K562 (cell line): ENCODE measurements around the gene NIPSNAP2. TPM values are rescaled to one million over a fixed set of nuclear protein-coding genes. Genes with fewer than 3 reads are reported as not detected.

Source experiments
- ETV5 ChIP-seq: sonication (generic); formaldehyde crosslinking; IDR thresholded peaks from 2 replicates; pipeline ENCODE4 v1.4.0; 2020; ENCODE audit warnings: low read depth, mild to moderate bottlenecking, missing genetic modification reagents
- FOXM1 ChIP-seq, 2 experiments: fragments of 450-650 bp in 1 of 2; sonication (generic) in 1 of 2; formaldehyde crosslinking in 1 of 2; IDR thresholded peaks; 2 replicates each; pipeline versions ENCODE4 v1.6.1 to v1.9.0; 2017 to 2022; ENCODE audit warnings: low read depth in 2 of 2, mild to moderate bottlenecking in 2 of 2, missing genetic modification reagents in 1 of 2, moderate library complexity in 1 of 2
- MTA3 ChIP-seq: fragments of 450-650 bp; formaldehyde crosslinking; IDR thresholded peaks from 2 replicates; pipeline ENCODE4 v1.6.1; 2017; ENCODE audit warnings: mild to moderate bottlenecking, borderline replicate concordance
- PHB ChIP-seq: fragments of 250-450 bp; sonication (Bioruptor Pico); IDR thresholded peaks from 2 replicates; pipeline ENCODE4 v1.5.0; 2021
- PRMT5 ChIP-seq: sonication (generic); formaldehyde crosslinking; IDR thresholded peaks from 2 replicates; pipeline ENCODE4 v1.5.0; 2020; ENCODE audit warnings: missing genetic modification reagents
- SFPQ ChIP-seq: fragments of 200-400 bp; formaldehyde crosslinking; IDR thresholded peaks from 2 replicates; pipeline ENCODE4 v1.6.1; 2017; ENCODE audit warnings: mild to moderate bottlenecking, low read depth, low read length, moderate library complexity
- ZNF3 ChIP-seq: fragments of 250-450 bp; sonication (Bioruptor Pico); IDR thresholded peaks from 2 replicates; pipeline ENCODE4 v1.5.0; 2021; ENCODE audit warnings: mild to moderate bottlenecking, moderate library complexity
- ZNF512 ChIP-seq: IDR thresholded peaks from 2 replicates; pipeline ENCODE4 v1.6.1; 2016; ENCODE audit warnings: missing genetic modification characterization, missing compliant biosample characterization
- polyA plus RNA-seq, 8 experiments: library from polyadenylated mRNA; depleted of rRNA in 4 of 8; stranded (reverse) in 5 of 8; unstranded in 3 of 8; fragments of >200 nt; fragmentation: Nextera tagmentation in 2 of 8; fragmentation: Illumina TruSeq in 1 of 8; extraction: Ambion mirVana in 2 of 8; extraction: Trizol in 1 of 8; gene quantifications; 2 replicates each; pipeline versions ENCODE4 v1.2.1 to v1.2.3, GENCODE V29; 2011 to 2014; ENCODE audit warnings: inconsistent platforms in 1 of 8, missing spikeins in 1 of 8
- total RNA-seq, 7 experiments: library from RNA; depleted of rRNA in 6 of 7; stranded (reverse); fragments of >200 nt in 6 of 7; fragmentation: Illumina TruSeq in 2 of 7; extraction: Trizol in 2 of 7; gene quantifications; 2 replicates each; pipeline versions ENCODE4 v1.2.1 to v1.2.3, GENCODE V29; 2011 to 2021; ENCODE audit warnings: low replicate concordance in 1 of 7
- TF ChIP-seq, protein P1 (sequence below): fragments of 250-450 bp; sonication (Bioruptor Pico); IDR thresholded peaks from 2 replicates; pipeline ENCODE4 v1.5.1; 2021; ENCODE audit warnings: mild to moderate bottlenecking
- TF ChIP-seq, protein P2 (sequence below): fragments of 450-650 bp; IDR thresholded peaks from 2 replicates; pipeline ENCODE4 v1.7.0; 2016; ENCODE audit warnings: borderline replicate concordance
- TF ChIP-seq, protein P3 (sequence below): sonication (generic); formaldehyde crosslinking; IDR thresholded peaks from 2 replicates; pipeline ENCODE4 v1.8.0; 2023; ENCODE audit warnings: mild to moderate bottlenecking, missing genetic modification reagents

The NIPSNAP2 gene
- total and polyA plus RNA-seq, 9 of the 15 experiments (the other 6 are each of a cell fraction or from before 2014, with no cell fraction given), result 24.9 to 107 (median 53.0) TPM

GRCh38 chr7:56046721-56047445 lies 82.5 kb downstream of the NIPSNAP2 start (continued):
- TF ChIP-seq ZNF512 (tag) (no peak), PHB (CRISPR knock-in tag) (no peak), SFPQ (no peak), FOXM1 (IDR thresholded peaks at IDR 0.05; ENCODE audit: low read depth) (no peak), FOXM1 (CRISPR knock-in tag; IDR thresholded peaks at IDR 0.05; ENCODE audit: low read depth) (no peak), PRMT5 (CRISPR knock-in tag) (no peak), MTA3 (no peak), ETV5 (no peak), ZNF3 (CRISPR knock-in tag) (no peak)
- TF ChIP-seq, protein P1, sequence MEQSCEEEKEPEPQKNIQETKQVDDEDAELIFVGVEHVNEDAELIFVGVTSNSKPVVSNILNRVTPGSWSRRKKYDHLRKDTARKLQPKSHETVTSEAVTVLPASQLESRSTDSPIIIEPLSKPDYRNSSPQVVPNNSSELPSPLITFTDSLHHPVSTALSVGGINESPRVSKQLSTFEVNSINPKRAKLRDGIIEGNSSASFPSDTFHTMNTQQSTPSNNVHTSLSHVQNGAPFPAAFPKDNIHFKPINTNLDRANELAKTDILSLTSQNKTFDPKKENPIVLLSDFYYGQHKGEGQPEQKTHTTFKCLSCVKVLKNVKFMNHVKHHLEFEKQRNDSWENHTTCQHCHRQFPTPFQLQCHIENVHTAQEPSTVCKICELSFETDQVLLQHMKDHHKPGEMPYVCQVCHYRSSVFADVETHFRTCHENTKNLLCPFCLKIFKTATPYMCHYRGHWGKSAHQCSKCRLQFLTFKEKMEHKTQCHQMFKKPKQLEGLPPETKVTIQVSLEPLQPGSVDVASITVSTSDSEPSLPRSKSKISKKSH (CRISPR knock-in tag), result no peak
- TF ChIP-seq, protein P2, sequence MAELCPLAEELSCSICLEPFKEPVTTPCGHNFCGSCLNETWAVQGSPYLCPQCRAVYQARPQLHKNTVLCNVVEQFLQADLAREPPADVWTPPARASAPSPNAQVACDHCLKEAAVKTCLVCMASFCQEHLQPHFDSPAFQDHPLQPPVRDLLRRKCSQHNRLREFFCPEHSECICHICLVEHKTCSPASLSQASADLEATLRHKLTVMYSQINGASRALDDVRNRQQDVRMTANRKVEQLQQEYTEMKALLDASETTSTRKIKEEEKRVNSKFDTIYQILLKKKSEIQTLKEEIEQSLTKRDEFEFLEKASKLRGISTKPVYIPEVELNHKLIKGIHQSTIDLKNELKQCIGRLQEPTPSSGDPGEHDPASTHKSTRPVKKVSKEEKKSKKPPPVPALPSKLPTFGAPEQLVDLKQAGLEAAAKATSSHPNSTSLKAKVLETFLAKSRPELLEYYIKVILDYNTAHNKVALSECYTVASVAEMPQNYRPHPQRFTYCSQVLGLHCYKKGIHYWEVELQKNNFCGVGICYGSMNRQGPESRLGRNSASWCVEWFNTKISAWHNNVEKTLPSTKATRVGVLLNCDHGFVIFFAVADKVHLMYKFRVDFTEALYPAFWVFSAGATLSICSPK, result no peak
- TF ChIP-seq, protein P3, sequence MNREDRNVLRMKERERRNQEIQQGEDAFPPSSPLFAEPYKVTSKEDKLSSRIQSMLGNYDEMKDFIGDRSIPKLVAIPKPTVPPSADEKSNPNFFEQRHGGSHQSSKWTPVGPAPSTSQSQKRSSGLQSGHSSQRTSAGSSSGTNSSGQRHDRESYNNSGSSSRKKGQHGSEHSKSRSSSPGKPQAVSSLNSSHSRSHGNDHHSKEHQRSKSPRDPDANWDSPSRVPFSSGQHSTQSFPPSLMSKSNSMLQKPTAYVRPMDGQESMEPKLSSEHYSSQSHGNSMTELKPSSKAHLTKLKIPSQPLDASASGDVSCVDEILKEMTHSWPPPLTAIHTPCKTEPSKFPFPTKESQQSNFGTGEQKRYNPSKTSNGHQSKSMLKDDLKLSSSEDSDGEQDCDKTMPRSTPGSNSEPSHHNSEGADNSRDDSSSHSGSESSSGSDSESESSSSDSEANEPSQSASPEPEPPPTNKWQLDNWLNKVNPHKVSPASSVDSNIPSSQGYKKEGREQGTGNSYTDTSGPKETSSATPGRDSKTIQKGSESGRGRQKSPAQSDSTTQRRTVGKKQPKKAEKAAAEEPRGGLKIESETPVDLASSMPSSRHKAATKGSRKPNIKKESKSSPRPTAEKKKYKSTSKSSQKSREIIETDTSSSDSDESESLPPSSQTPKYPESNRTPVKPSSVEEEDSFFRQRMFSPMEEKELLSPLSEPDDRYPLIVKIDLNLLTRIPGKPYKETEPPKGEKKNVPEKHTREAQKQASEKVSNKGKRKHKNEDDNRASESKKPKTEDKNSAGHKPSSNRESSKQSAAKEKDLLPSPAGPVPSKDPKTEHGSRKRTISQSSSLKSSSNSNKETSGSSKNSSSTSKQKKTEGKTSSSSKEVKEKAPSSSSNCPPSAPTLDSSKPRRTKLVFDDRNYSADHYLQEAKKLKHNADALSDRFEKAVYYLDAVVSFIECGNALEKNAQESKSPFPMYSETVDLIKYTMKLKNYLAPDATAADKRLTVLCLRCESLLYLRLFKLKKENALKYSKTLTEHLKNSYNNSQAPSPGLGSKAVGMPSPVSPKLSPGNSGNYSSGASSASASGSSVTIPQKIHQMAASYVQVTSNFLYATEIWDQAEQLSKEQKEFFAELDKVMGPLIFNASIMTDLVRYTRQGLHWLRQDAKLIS (CRISPR knock-in tag), result no peak
